Fibroblast of lung (primary cell): ENCODE results near the gene KDM4D. TPM values are rescaled to one million over a fixed set of nuclear protein-coding genes. Genes with fewer than 3 reads are reported as not detected.

Experiments used
- DNase-seq, 2 donors: peaks; one replicate each; pipeline versions ENCODE4 v3.0.0 to v3.0.0-alpha.2; 2010; ENCODE audit warnings: low read depth in 2 of 2
- H2AFZ ChIP-seq: 2 replicates; pipeline ENCODE4 v1.5.1; 2012; ENCODE audit warnings: low read length, control low read depth, inconsistent platforms
- H3K27ac ChIP-seq: 2 replicates; pipeline ENCODE4 v1.5.1; 2011; ENCODE audit warnings: low read length, control low read depth; ENCODE audit not compliant: insufficient read depth
- H3K27me3 ChIP-seq: 2 replicates; pipeline ENCODE4 v1.5.1; 2011; ENCODE audit warnings: mild to moderate bottlenecking, low read length; ENCODE audit not compliant: control insufficient read depth, insufficient read depth
- H3K36me3 ChIP-seq: 2 replicates; pipeline ENCODE4 v1.5.1; 2011; ENCODE audit warnings: low read length; ENCODE audit not compliant: control insufficient read depth, insufficient read depth
- H3K4me1 ChIP-seq: 2 replicates; pipeline ENCODE4 v1.5.1; 2011; ENCODE audit warnings: low read length; ENCODE audit not compliant: control insufficient read depth, insufficient read depth; ENCODE audit errors: extremely low read depth
- H3K4me2 ChIP-seq: 2 replicates; pipeline ENCODE4 v1.5.1; 2011; ENCODE audit warnings: low read length, control low read depth; ENCODE audit not compliant: insufficient read depth; ENCODE audit errors: extremely low read depth
- H3K4me3 ChIP-seq, 4 experiments: fragments of 200-600 bp in 1 of 4; sonication (generic) in 1 of 4; replicated peaks in 1 of 4; 2 replicates each; pipeline ENCODE4 v1.5.1; 2011 to 2016; ENCODE audit warnings: low read length in 4 of 4, low read depth in 3 of 4, mild to moderate bottlenecking in 3 of 4, control low read depth in 2 of 4, inconsistent platforms in 1 of 4, mixed read lengths in 1 of 4; ENCODE audit not compliant: insufficient read depth in 1 of 4; ENCODE audit errors: control extremely low read depth in 1 of 4
- H3K79me2 ChIP-seq: 2 replicates; pipeline ENCODE4 v1.5.1; 2012; ENCODE audit warnings: mild to moderate bottlenecking, low read length, inconsistent platforms; ENCODE audit not compliant: control insufficient read depth, insufficient read depth
- H3K9ac ChIP-seq: 2 replicates; pipeline ENCODE4 v1.5.1; 2011; ENCODE audit warnings: mild to moderate bottlenecking, low read length, control low read depth; ENCODE audit not compliant: insufficient read depth
- H3K9me3 ChIP-seq: 2 replicates; pipeline ENCODE4 v1.5.1; 2012; ENCODE audit warnings: low read depth, low read length; ENCODE audit not compliant: control insufficient read depth, insufficient read depth
- H4K20me1 ChIP-seq: 2 replicates; pipeline ENCODE4 v1.5.1; 2011; ENCODE audit warnings: low read length; ENCODE audit not compliant: control insufficient read depth, insufficient read depth; ENCODE audit errors: extremely low read depth
- CTCF ChIP-seq, 2 donors: IDR thresholded peaks in 1 of 2; conservative IDR thresholded peaks in 1 of 2; 1 replicate in 1 of 2; 2 replicates in 1 of 2; pipeline ENCODE4 v1.5.1; 2011 to 2012; ENCODE audit warnings: low read length in 2 of 2, control low read depth in 1 of 2, inconsistent platforms in 1 of 2, low read depth in 1 of 2, mild to moderate bottlenecking in 1 of 2
- EZH2 ChIP-seq: IDR thresholded peaks from 2 replicates; pipeline ENCODE4 v1.5.1; 2012; ENCODE audit warnings: low read length, control low read depth, mild to moderate bottlenecking; ENCODE audit errors: missing control alignments
- polyA plus RNA-seq, 2 donors: library from polyadenylated mRNA; depleted of rRNA in 1 of 2; stranded (reverse) in 1 of 2; unstranded in 1 of 2; fragments of >200 nt; gene quantifications; 2 replicates each; pipeline ENCODE4 v1.2.1, GENCODE V29; 2011 to 2012; ENCODE audit warnings: missing spikeins in 1 of 2
- total RNA-seq: library from RNA; depleted of rRNA; stranded (reverse); fragments of >200 nt; gene quantifications from 2 replicates; pipeline ENCODE4 v1.2.1, GENCODE V29; 2014

The KDM4D gene
- total and polyA plus RNA-seq, 2 donors (not counting 1 experiment from before 2014, with no cell fraction given): 0.50 to 0.94 TPM

- Histone ChIP-seq H3K4me3 (no peak overlapping the region), H3K9ac (no peak overlapping the region), H3K27ac (no peak overlapping the region), H4K20me1 (no peaks in the 10 kb centered on the region), H2AFZ (no peak overlapping the region), H3K4me2 (no peak overlapping the region), H3K36me3 (no peaks in the 10 kb centered on the region), H3K9me3 (no peaks in the 10 kb centered on the region), H3K79me2 (no peaks in the 10 kb centered on the region), H3K4me1 (no peaks in the 10 kb centered on the region), H3K27me3 (peaks cover 23% of the 10 kb centered on the region)
- DNase-seq: no peak
- TF ChIP-seq CTCF (conservative IDR thresholded peaks at IDR 0.05 in 1 of 2, IDR thresholded peaks at IDR 0.05 in 1 of 2; ENCODE audit: low read depth in 1 of 2, low read length in 2 of 2): no peak
- TF ChIP-seq EZH2: no peak
These were observed 68.7 kb downstream of the KDM4D start for GRCh38 chr11:95042239-95042638.

- no peak for TF ChIP-seq EZH2
- TF ChIP-seq CTCF (conservative IDR thresholded peaks at IDR 0.05 in 1 of 2, IDR thresholded peaks at IDR 0.05 in 1 of 2; ENCODE audit: low read depth in 1 of 2, low read length in 2 of 2): no peak
- peaks cover 23% of the 10 kb centered on the region for H3K27me3 ChIP-seq
These were observed 69.4 kb downstream of the KDM4D start for GRCh38 chr11:95042906-95043305.

GRCh38 chr11:95044010-95044409 is 70.5 kb downstream of the KDM4D start:
- H3K4me1 ChIP-seq: no peaks in the 10 kb centered on the region
- no peaks in the 10 kb centered on the region for H3K36me3 ChIP-seq
- H3K9me3 ChIP-seq: no peaks in the 10 kb centered on the region
- no peaks in the 10 kb centered on the region for H3K79me2 ChIP-seq
- no peak overlapping the region for H2AFZ ChIP-seq
- TF ChIP-seq CTCF (conservative IDR thresholded peaks at IDR 0.05 in 1 of 2, IDR thresholded peaks at IDR 0.05 in 1 of 2; ENCODE audit: low read depth in 1 of 2, low read length in 2 of 2): no peak
- TF ChIP-seq EZH2: no peak
- H3K4me2 ChIP-seq: no peak overlapping the region
- H3K27me3 ChIP-seq: peaks cover 24% of the 10 kb centered on the region
- no peak overlapping the region for H3K4me3 ChIP-seq
- H3K27ac ChIP-seq: no peak overlapping the region
- H3K9ac ChIP-seq: no peak overlapping the region
- DNase-seq: no peak
- no peaks in the 10 kb centered on the region for H4K20me1 ChIP-seq

More at GRCh38 chr11:95042906-95043305, 69.4 kb downstream of the KDM4D start:
- no peak overlapping the region for H2AFZ ChIP-seq
- DNase-seq: no peak
- H4K20me1 ChIP-seq: no peaks in the 10 kb centered on the region
- H3K4me1 ChIP-seq: no peaks in the 10 kb centered on the region
- H3K4me2 ChIP-seq: no peak overlapping the region
- H3K9me3 ChIP-seq: no peaks in the 10 kb centered on the region
- no peaks in the 10 kb centered on the region for H3K79me2 ChIP-seq
- H3K36me3 ChIP-seq: no peaks in the 10 kb centered on the region
- no peak overlapping the region for H3K9ac ChIP-seq
- no peak overlapping the region for H3K4me3 ChIP-seq
- H3K27ac ChIP-seq: no peak overlapping the region
